GM11168 (cell line): ENCODE measurements around the gene LAMC3.

Experiments
- in situ Hi-C: fragments of 300-500 bp; cut with MboI; formaldehyde crosslinking; loops from one replicate; pipeline ENCODE4 v1.12.0; 2022; ENCODE audit warnings: low sequenced_read_pairs; ENCODE audit not compliant: unreplicated experiment

Gene LAMC3

GRCh38 chr9:131038256-131039128 is 29.5 kb downstream of the LAMC3 start:
- in situ Hi-C loops, result no loop called here

GRCh38 chr9:131039129-131039954 is 30.4 kb downstream of the LAMC3 start:
- in situ Hi-C loops, result no loop called here

DNA sequence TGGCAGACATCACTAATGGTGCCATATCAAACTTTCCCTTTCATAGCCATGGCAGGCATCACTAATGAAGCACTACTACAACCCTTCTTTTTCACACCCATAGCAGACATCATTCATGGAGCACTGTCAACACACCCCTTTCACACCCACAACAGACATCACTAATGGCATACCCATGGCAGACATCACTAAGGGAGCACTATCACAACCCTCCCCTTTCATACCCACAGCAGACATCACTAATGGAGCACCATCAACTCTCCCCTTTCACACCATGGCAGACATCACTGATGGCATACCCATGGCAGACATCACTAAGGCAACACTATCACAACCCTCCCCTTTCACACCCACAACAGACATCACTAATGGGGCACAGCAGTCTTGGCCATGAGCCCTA is 33.7 kb downstream of the LAMC3 start:
- in situ Hi-C loops, result no loop called here

GRCh38 chr9:131043087-131043486 is 34.1 kb downstream of the LAMC3 start:
- in situ Hi-C loops, result no loop called here

DNA sequence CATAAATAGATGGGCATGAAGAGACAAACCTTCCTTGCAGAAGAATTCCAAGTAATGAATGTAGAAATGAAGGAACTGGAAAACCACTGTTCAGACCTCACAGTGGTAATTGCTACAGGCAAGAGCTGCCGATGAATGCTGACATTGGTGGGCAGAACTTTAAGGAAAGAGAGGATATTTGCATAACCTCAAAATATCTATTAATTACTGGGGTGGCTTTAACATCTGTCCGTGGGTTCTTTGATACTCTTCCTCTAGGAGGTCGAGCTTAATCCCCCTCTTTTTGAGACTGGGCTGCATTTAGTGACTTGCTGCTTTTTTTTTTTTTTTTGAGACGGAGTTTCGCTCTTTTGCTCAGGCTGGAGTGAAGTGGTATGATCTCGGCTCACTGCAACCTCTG is 34.7 kb downstream of the LAMC3 start:
- in situ Hi-C loops, result no loop called here

- in situ Hi-C loops, result no loop called here
Observed at GRCh38 chr9:131045300-131046092, 36.5 kb downstream of the LAMC3 start.

- in situ Hi-C loops, result no loop called here
Observed at GRCh38 chr9:131046093-131046380, 37.1 kb downstream of the LAMC3 start.

DNA sequence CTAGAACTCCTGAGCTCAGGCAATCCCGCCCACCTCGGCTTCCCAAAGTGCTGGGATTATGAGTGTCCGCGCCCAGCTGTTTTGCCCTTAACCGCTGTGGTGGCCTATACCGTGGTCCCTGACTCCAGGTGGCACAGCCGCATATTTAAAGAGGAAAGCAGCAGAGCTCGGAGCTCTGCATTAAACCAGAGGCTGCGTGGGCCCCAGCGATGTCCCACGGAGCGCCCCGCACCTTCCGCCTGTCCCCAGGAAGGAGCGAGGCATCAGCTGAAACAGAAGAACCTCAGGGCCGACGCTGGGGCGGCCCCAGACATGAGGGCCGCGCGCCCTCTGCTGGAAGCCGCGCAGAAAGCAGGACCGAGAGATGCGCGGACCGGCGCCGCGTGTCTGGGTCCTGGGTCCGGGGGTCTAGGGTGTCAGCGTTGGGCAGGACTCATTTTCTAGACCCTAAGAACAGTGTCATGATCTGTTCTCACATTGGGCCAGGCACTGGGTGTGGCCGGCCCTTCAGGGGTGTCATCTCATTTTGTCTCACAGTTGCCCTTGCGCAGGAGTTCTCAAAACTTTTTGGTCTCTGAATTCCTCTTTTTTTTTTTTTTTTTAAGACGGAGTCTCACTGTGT is 37.7 kb downstream of the LAMC3 start:
- in situ Hi-C loops, result no loop called here

- in situ Hi-C loops, result no loop called here
Observed at GRCh38 chr9:131048332-131048731, 39.4 kb downstream of the LAMC3 start.

DNA sequence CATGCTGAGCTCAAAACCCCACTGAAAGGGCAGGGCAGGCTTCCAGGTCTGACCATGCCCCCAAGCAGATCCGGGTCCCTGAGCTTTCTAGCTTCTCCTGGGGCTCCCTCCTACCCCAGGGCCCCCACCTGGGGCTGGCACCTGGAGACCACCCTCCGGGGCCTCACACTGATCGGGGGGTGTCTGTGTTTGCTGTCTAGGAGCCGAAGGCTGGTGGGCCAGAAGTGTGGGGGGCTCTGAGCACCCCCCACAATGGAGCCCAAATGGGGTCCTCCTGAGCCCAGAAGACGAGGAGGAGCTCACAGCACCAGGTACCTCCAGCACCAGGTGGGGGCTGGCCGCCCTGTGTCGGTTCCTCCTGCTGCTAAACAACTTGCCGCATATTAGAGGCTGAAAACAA is 39.8 kb downstream of the LAMC3 start:
- in situ Hi-C loops, result no loop called here

DNA sequence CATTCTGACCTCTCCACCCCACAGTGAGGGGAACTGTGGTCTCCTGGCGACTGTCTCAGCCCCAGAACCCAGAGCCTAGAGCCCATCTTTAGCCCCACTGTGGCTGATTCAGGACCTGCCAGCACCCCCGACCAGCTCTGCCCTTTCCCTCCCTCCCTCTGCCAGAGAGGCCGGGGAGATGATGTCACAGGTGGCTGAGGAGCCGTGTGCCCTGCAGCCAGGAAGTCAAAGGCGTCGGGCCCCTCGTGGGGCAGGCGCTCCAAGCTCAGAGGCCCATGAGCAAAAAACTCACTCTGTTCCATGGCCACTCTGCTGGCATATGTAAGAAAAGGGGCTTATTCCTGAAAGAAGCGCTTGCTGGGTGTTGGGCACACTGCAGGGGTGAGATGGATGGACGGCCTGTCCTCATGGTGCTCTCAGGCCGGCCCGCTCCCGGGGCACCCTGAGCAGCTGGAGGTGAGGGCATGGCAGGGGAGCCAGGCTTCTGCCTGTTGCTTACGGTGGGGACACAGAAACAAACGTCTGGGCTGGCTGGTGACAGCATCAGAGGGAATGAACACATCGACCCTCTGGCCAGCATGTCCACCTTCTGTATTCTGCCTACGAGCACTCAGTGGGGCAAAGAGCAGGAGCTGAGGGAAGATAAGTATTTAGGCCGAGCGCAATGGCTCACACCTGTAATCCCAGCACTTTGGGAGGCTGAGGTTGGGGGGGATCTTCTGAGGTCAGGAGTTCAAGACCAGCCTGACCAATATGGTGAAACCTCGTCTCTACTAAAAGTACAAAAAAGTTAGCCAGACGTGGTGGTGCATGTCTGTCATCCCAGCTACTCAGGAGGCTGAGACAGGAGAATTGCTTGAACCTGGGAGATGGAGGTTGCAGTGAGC is 41.1 kb downstream of the LAMC3 start:
- in situ Hi-C loops, result loop anchor here (10.0 kb wide), 1 partner anchor 285 kb away; no protein-coding TSS in a partner anchor

DNA sequence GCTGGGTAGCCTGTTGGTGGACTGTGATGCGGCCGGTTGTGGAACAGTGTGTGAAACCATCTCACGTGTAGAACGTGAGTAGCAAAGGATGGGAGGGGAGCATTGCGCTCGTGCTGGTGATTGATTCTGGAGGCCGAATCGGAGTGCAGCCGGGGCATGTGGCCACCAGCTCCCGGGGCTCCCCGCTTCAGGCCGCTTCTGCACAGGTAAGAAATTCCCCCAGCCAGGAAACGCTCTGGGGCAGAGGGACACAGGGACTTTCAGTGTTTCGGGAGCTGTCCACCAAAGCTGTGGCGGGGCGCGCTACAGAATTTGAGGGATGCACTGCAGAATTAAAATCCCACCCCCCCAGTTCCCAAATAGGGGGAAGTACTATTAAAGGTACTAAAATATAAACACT is 41.9 kb downstream of the LAMC3 start:
- in situ Hi-C loops, result loop anchor here (10.0 kb wide), 1 partner anchor 284 kb away; no protein-coding TSS in a partner anchor

DNA sequence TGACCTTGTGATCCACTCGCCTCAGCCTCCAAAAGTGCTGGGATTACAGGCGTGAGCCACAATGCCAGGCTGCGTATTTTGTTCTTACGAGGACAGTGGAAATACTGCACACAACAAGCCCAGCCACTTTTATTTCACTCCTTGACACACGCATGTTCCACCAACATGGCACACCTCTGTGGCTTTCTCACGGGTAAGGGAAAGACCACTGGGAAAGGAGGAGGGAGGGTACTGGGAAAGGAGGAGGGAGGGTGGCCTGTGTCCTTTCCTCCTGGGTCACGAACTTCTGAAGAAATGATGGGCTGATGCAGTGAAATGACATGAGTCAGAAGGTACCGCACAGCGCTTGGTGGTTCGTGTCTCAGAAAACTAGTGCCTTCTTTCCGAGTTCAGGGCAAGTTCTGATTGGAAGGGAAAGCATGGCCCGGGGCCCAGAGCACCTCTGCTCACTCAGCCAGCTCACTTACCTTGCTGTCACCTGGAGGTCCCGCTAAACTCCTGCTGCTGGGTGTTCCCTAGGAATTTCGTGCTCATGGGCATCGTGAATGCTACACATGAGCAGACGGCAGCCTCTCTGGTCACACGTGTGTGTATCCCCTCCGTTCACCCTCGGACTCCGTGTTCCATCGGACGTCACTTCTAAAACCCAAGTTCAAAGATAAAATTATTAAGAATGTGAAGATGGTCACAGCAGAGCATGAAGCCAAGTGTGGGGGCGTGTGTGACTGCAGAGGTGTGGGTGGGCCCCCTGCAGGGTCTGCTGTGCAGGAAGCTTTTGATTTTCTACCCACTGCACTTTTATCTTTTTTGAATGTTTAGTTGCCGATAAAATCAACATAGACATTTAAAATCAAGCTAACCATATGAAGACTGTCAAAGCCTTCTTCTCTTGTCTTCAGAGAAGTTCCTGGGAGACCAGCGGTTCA is 42.9 kb downstream of the LAMC3 start:
- in situ Hi-C loops, result loop anchor here (10.0 kb wide), 1 partner anchor 283 kb away; no protein-coding TSS in a partner anchor

DNA sequence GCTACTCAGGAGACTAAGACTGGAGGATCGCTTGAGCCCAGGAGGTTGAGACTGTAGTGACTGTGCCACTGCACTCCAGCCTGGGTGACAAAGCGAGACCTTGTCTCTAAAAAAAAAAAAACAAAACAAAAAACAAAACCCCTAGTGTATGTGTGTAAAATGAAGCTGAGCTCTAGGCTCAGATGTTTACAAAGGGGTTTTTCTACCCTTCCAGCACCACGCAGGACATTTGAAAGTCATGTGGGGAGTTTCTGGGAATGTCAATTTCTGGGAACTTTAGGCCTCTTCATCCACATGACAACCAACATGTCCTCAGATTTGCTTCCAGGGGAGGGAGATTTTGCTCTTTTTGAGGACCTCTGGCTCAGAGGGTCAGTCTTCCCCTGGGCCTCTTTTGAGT is 44.9 kb downstream of the LAMC3 start:
- in situ Hi-C loops, result loop anchor here (10.0 kb wide), 1 partner anchor 281 kb away; no protein-coding TSS in a partner anchor

DNA sequence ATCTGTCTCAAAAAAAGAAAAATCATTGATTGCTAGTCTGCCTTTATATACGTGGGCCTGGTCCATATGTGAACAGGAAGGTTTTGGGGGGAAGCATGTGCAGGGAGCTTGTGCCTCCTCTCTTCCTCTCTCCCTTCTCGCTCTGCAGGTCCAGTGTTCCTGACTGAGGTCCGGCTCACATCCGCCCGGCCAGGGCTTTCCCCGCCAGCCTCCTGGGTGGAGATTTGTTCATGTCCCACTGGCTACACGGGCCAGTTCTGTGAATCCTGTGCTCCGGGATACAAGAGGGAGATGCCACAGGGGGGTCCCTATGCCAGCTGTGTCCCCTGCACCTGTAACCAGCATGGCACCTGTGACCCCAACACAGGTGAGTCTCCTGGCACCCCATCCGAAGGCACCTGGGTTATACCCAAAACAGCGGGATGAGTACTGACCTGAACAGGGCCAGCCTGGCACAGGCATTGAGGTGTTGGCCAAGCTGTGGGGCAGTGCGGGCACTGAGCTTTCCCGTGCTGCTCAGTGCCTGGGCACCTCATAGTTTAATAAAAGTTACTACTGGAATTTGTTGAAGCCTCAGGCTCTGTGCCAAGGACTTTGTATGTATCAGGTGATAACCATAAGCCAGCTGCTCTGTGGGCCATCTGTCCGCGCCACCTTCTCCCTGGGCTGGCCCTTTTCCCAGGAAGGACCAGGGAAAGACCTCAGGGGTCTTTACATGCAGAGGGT is 48.0 kb downstream of the LAMC3 start:
- in situ Hi-C loops, result loop anchor here (10.0 kb wide), 1 partner anchor 278 kb away; no protein-coding TSS in a partner anchor

GRCh38 chr9:131060900-131061630 is 52.1 kb downstream of the LAMC3 start:
- in situ Hi-C loops, result no loop called here

- in situ Hi-C loops, result no loop called here
Observed at GRCh38 chr9:131062969-131063368, 54.0 kb downstream of the LAMC3 start.
